Measurements from ENCODE around the gene MEIS2.

Gene MEIS2

GRCh38 chr15:37112971-37113670 is 12.8 kb upstream of the MEIS2 start:
- no peak for DNase-seq (ENCODE audit: low read depth)

GRCh38 chr15:37112171-37112570 is 11.8 kb upstream of the MEIS2 start:
- DNase-seq (ENCODE audit: low read depth) = no peak

GRCh38 chr15:37111427-37111717 is 11.0 kb upstream of the MEIS2 start:
- no peak for DNase-seq (ENCODE audit: low read depth)

GRCh38 chr15:37109872-37110572 is 9.7 kb upstream of the MEIS2 start:
- no peak for DNase-seq (ENCODE audit: low read depth)

- no peak for DNase-seq (ENCODE audit: low read depth)
Observed at GRCh38 chr15:37109168-37109871, 9.0 kb upstream of the MEIS2 start.

GRCh38 chr15:37108381-37109167 is 8.2 kb upstream of the MEIS2 start:
- no peak for DNase-seq (ENCODE audit: low read depth)

GRCh38 chr15:37107744-37108380 is 7.5 kb upstream of the MEIS2 start:
- DNase-seq (ENCODE audit: low read depth) = no peak

- DNase-seq (ENCODE audit: low read depth) = no peak
Observed at GRCh38 chr15:37107071-37107743, 6.9 kb upstream of the MEIS2 start.

GRCh38 chr15:37106490-37107001 is 6.2 kb upstream of the MEIS2 start:
- no peak for DNase-seq (ENCODE audit: low read depth)

- DNase-seq (ENCODE audit: low read depth) = no peak
Observed at GRCh38 chr15:37105889-37106288, 5.5 kb upstream of the MEIS2 start.

GRCh38 chr15:37105029-37105428 is 4.7 kb upstream of the MEIS2 start:
- DNase-seq (ENCODE audit: low read depth) = no peak

GRCh38 chr15:37104424-37104981 is 4.2 kb upstream of the MEIS2 start:
- DNase-seq (ENCODE audit: low read depth) = no peak

- DNase-seq (ENCODE audit: low read depth) = no peak
Observed at GRCh38 chr15:37103475-37104423, 3.4 kb upstream of the MEIS2 start.

GRCh38 chr15:37103163-37103435 is 2.8 kb upstream of the MEIS2 start:
- no peak for DNase-seq (ENCODE audit: low read depth)

- DNase-seq (ENCODE audit: low read depth) = no peak
Observed at GRCh38 chr15:37102305-37103162, 2.2 kb upstream of the MEIS2 start.

- no peak for DNase-seq (ENCODE audit: low read depth)
Observed at GRCh38 chr15:37101980-37102304, 1.6 kb upstream of the MEIS2 start.

GRCh38 chr15:37100966-37101215 is 542 bp upstream of the MEIS2 start:
- no peak for DNase-seq (ENCODE audit: low read depth)

- no peak for DNase-seq (ENCODE audit: low read depth)
Observed at GRCh38 chr15:37099319-37100108, 835 bp downstream of the MEIS2 start.

Measured in stimulated activated CD8-positive, alpha-beta memory T cell treated with anti-CD3 and anti-CD28 coated beads, Interleukin-7, amount 100 ng/mL, for 24 hours (primary cell).